Left ventricle myocardium inferior (tissue), 1 donor: ENCODE measurements around the gene MCC. TPM values are rescaled to one million over a fixed set of nuclear protein-coding genes. Genes with fewer than 3 reads are reported as not detected.

ENCODE experiments used
- DNase-seq: peaks from one replicate; pipeline ENCODE4 v3.0.0-alpha.2; 2020
- H3K27ac ChIP-seq: fragments of 200-600 bp; replicated peaks from 2 replicates; pipeline ENCODE4 v1.8.0; 2021
- H3K27me3 ChIP-seq: fragments of 200-600 bp; 2 replicates; pipeline ENCODE4 v1.8.0; 2021; ENCODE audit warnings: low read depth
- H3K36me3 ChIP-seq: fragments of 200-600 bp; 2 replicates; pipeline ENCODE4 v1.8.0; 2021
- H3K4me1 ChIP-seq: fragments of 200-600 bp; 2 replicates; pipeline ENCODE4 v1.8.0; 2021
- H3K4me3 ChIP-seq: fragments of 200-600 bp; 2 replicates; pipeline ENCODE4 v1.8.0; 2021; ENCODE audit warnings: mild to moderate bottlenecking, moderate library complexity
- H3K9me3 ChIP-seq: fragments of 200-600 bp; replicated peaks from 2 replicates; pipeline ENCODE4 v1.8.0; 2021
- CTCF ChIP-seq: fragments of 200-600 bp; IDR thresholded peaks from 2 replicates; pipeline ENCODE4 v1.8.0; 2021; ENCODE audit warnings: antibody characterized with exemption, mild to moderate bottlenecking, borderline replicate concordance
- intact Hi-C: fragments of 100-400 bp; cut with micrococcal nuclease; formaldehyde crosslinking; loops from one replicate; pipeline ENCODE4 v1.11.0; 2022
- total RNA-seq: library from RNA; stranded (reverse); fragmentation: NEBNext Ultra II Directional; extraction: Animal tissue kit (Norgen Biotek cat#: 25700); gene quantifications from one replicate; pipeline ENCODE4 v1.2.1, GENCODE V29; 2021
- donor health status: DM: no; HTN: yes; CAD: no; lungs with severe emphysema.

MCC gene
- total RNA-seq, 1 donor from 2014 or later = 31.6 TPM

- Histone ChIP-seq H3K27ac (no peak overlapping the region), H3K4me1 (peaks cover 65% of the 10 kb centered on the region), H3K4me3 (no peak overlapping the region), H3K36me3 (peaks cover 3% of the 10 kb centered on the region), H3K9me3 (peaks cover 7% of the 10 kb centered on the region), H3K27me3 (no peaks in the 10 kb centered on the region)
- DNase-seq = no peak
- intact Hi-C loops = no loop called here
- TF ChIP-seq CTCF = no peak
Measured at GRCh38 chr5:113190347-113190746, 297.9 kb downstream of the MCC start.

GRCh38 chr5:113189291-113189690, 299.0 kb downstream of the MCC start:
- Histone ChIP-seq H3K36me3 (peaks cover 3% of the 10 kb centered on the region), H3K9me3 (peaks cover 7% of the 10 kb centered on the region), H3K27ac (no peak overlapping the region), H3K4me3 (no peak overlapping the region), H3K4me1 (peaks cover 63% of the 10 kb centered on the region), H3K27me3 (no peaks in the 10 kb centered on the region)
- no peak for TF ChIP-seq CTCF
- no peak for DNase-seq
- intact Hi-C loops = no loop called here

GRCh38 chr5:113188436-113188835, 299.8 kb downstream of the MCC start:
- no peak for DNase-seq
- Histone ChIP-seq H3K4me3 (no peak overlapping the region), H3K27ac (no peak overlapping the region), H3K36me3 (peaks cover 3% of the 10 kb centered on the region), H3K9me3 (peaks cover 7% of the 10 kb centered on the region), H3K27me3 (no peaks in the 10 kb centered on the region), H3K4me1 (peaks cover 67% of the 10 kb centered on the region)
- intact Hi-C loops = no loop called here
- no peak for TF ChIP-seq CTCF

- no peaks in the 10 kb centered on the region for H3K27me3 ChIP-seq
- H3K9me3 ChIP-seq = peaks cover 4% of the 10 kb centered on the region
- H3K4me3 ChIP-seq = no peak overlapping the region
- TF ChIP-seq CTCF = no peak
- intact Hi-C loops = no loop called here
- H3K27ac ChIP-seq = no peak overlapping the region
- no peak for DNase-seq
- H3K36me3 ChIP-seq = peaks cover 3% of the 10 kb centered on the region
- peaks cover 70% of the 10 kb centered on the region for H3K4me1 ChIP-seq
Measured at GRCh38 chr5:113187906-113188305, 300.3 kb downstream of the MCC start.

- H3K27me3 ChIP-seq = no peaks in the 10 kb centered on the region
- peaks cover 3% of the 10 kb centered on the region for H3K36me3 ChIP-seq
- no peak overlapping the region for H3K4me3 ChIP-seq
- H3K4me1 ChIP-seq = peaks cover 89% of the 10 kb centered on the region
- H3K9me3 ChIP-seq = no peaks in the 10 kb centered on the region
- intact Hi-C loops = no loop called here
- H3K27ac ChIP-seq = no peak overlapping the region
- DNase-seq = no peak
- no peak for TF ChIP-seq CTCF
Measured at GRCh38 chr5:113186061-113186460, 302.2 kb downstream of the MCC start.

GRCh38 chr5:113183694-113184093, 304.6 kb downstream of the MCC start:
- Histone ChIP-seq H3K36me3 (no peaks in the 10 kb centered on the region), H3K4me1 (peaks cover 80% of the 10 kb centered on the region), H3K9me3 (no peaks in the 10 kb centered on the region), H3K4me3 (no peak overlapping the region), H3K27me3 (no peaks in the 10 kb centered on the region), H3K27ac (no peak overlapping the region)
- TF ChIP-seq CTCF = no peak
- intact Hi-C loops = no loop called here
- no peak for DNase-seq
